IMR-90 (cell line): Measurements from ENCODE around the gene SLC5A10. TPM values are rescaled to one million over a fixed set of nuclear protein-coding genes. Genes with fewer than 3 reads are reported as not detected.

Experiments
- ATAC-seq: fragments of 200-7000 bp; cut with Tn5 transposase; 2 replicates; pipeline ENCODE4 v1.9.1; 2020; ENCODE audit warnings: low read depth, mild to moderate bottlenecking, moderate library complexity
- BruUV-seq: library from RNA; stranded (reverse); fragments of 400-500 nt; replicated peaks from 2 replicates; lab custom pipeline; 2021; lab: Mats Ljungman, UMichigan
- CTCF ChIA-PET: fragments of 300-600 bp; formaldehyde crosslinking; extraction: SDS; loops from one replicate; lab custom pipeline; 2021; ENCODE audit warnings: antibody characterized with exemption; lab: Yijun Ruan, JAX
- POLR2A ChIA-PET: fragments of 300-600 bp; sonication (Branson Sonifier 250); formaldehyde crosslinking; loops from one replicate; lab custom pipeline; 2022; ENCODE audit warnings: antibody characterized with exemption; ENCODE audit not compliant: unreplicated experiment; lab: Charles Lee
- DNase-seq: peaks from one replicate; pipeline ENCODE4 v3.0.0; 2013
- H2AFZ ChIP-seq: replicated peaks from 2 replicates; pipeline ENCODE3; 2013; ENCODE audit warnings: low read length, mild to moderate bottlenecking; ENCODE audit not compliant: poor library complexity
- H2AK5ac ChIP-seq: 2 replicates; pipeline ENCODE4 v1.6.1; 2013; ENCODE audit warnings: low read depth, low read length, inconsistent platforms
- H2AK9ac ChIP-seq: replicated peaks from 2 replicates; pipeline ENCODE3; 2013; ENCODE audit warnings: mild to moderate bottlenecking, low read depth, low read length, moderate library complexity; ENCODE audit not compliant: poor library complexity
- H2BK120ac ChIP-seq: 2 replicates; pipeline ENCODE4 v1.6.1; 2013; ENCODE audit warnings: low read depth, low read length, inconsistent platforms
- H2BK15ac ChIP-seq: 3 replicates; pipeline ENCODE4 v1.6.1; 2013; ENCODE audit warnings: low read depth, low read length, inconsistent platforms
- H2BK20ac ChIP-seq: 2 replicates; pipeline ENCODE4 v1.6.1; 2013; ENCODE audit warnings: low read depth, mild to moderate bottlenecking, inconsistent platforms, low read length, moderate library complexity
- H2BK5ac ChIP-seq: 2 replicates; pipeline ENCODE4 v1.6.1; 2013; ENCODE audit warnings: mild to moderate bottlenecking, low read depth, low read length, inconsistent platforms; ENCODE audit not compliant: poor library complexity, severe bottlenecking
- H3K14ac ChIP-seq: replicated peaks from 2 replicates; pipeline ENCODE4 v1.6.1; 2013; ENCODE audit warnings: low read depth, low read length, inconsistent platforms
- H3K18ac ChIP-seq: 2 replicates; pipeline ENCODE4 v1.6.1; 2013; ENCODE audit warnings: low read depth, low read length, control low read depth
- H3K23ac ChIP-seq: 2 replicates; pipeline ENCODE4 v1.6.1; 2013; ENCODE audit warnings: low read depth, low read length, inconsistent platforms
- H3K27ac ChIP-seq: 2 replicates; pipeline ENCODE4 v1.5.1; 2013; ENCODE audit warnings: mild to moderate bottlenecking, control low read depth, low read length; ENCODE audit not compliant: insufficient read depth
- H3K27me3 ChIP-seq: 2 replicates; pipeline ENCODE4 v1.6.1; 2013; ENCODE audit warnings: low read length; ENCODE audit not compliant: control insufficient read depth, insufficient read depth
- H3K36me3 ChIP-seq: 2 replicates; pipeline ENCODE4 v1.6.1; 2013; ENCODE audit warnings: low read length, mixed read lengths; ENCODE audit not compliant: control insufficient read depth, insufficient read depth
- H3K4ac ChIP-seq: 2 replicates; pipeline ENCODE4 v1.6.1; 2013; ENCODE audit warnings: low read depth, low read length, inconsistent platforms
- H3K4me1 ChIP-seq: 2 replicates; pipeline ENCODE4 v1.6.1; 2013; ENCODE audit warnings: low read length, mixed read lengths; ENCODE audit not compliant: control insufficient read depth, insufficient read depth
- H3K4me2 ChIP-seq: 2 replicates; pipeline ENCODE4 v1.6.1; 2013; ENCODE audit warnings: low read depth, mild to moderate bottlenecking, control low read depth, low read length, moderate library complexity
- H3K4me3 ChIP-seq: 2 replicates; pipeline ENCODE4 v1.5.1; 2013; ENCODE audit warnings: low read depth, mild to moderate bottlenecking, control low read depth, low read length, moderate library complexity; ENCODE audit not compliant: insufficient read depth
- H3K56ac ChIP-seq: 2 replicates; pipeline ENCODE4 v1.6.1; 2013; ENCODE audit warnings: low read length, inconsistent platforms; ENCODE audit not compliant: insufficient read depth; ENCODE audit errors: extremely low read depth
- H3K79me1 ChIP-seq, 2 experiments: 2 replicates each; pipeline ENCODE4 v1.6.1; 2013; ENCODE audit warnings: low read length in 2 of 2, inconsistent platforms in 1 of 2, low read depth in 1 of 2
- H3K9ac ChIP-seq: 2 replicates; pipeline ENCODE4 v1.6.1; 2013; ENCODE audit warnings: low read depth, low read length, control low read depth
- H3K9me1 ChIP-seq: 2 replicates; pipeline ENCODE4 v1.6.1; 2013; ENCODE audit warnings: low read length, inconsistent platforms; ENCODE audit not compliant: insufficient read depth
- H3K9me3 ChIP-seq: 2 replicates; pipeline ENCODE4 v1.6.1; 2013; ENCODE audit warnings: low read length; ENCODE audit not compliant: control insufficient read depth, insufficient read depth
- H4K20me1 ChIP-seq: 2 replicates; pipeline ENCODE4 v1.6.1; 2013; ENCODE audit warnings: low read length, inconsistent platforms; ENCODE audit not compliant: insufficient read depth
- H4K5ac ChIP-seq: 2 replicates; pipeline ENCODE4 v1.6.1; 2013; ENCODE audit warnings: mild to moderate bottlenecking, low read depth, low read length, control low read depth
- H4K8ac ChIP-seq, 2 experiments: 2 replicates each; pipeline ENCODE4 v1.6.1; 2013; ENCODE audit warnings: low read depth in 2 of 2, low read length in 2 of 2, control low read depth in 1 of 2, inconsistent platforms in 1 of 2
- H4K91ac ChIP-seq: 2 replicates; pipeline ENCODE4 v1.6.1; 2013; ENCODE audit warnings: low read depth, low read length, inconsistent platforms; ENCODE audit not compliant: insufficient read depth
- BHLHE40 ChIP-seq: fragments of 150-350 bp; IDR thresholded peaks from 2 replicates; pipeline ENCODE4 v1.6.1; 2016; ENCODE audit warnings: mild to moderate bottlenecking, low read depth, low read length
- CEBPB ChIP-seq: IDR thresholded peaks from 2 replicates; pipeline ENCODE4 v1.6.1; 2012; ENCODE audit warnings: low read depth, low read length, improper control_type of control experiment
- FOS ChIP-seq: fragments of 150-350 bp; IDR thresholded peaks from 2 replicates; pipeline ENCODE4 v1.6.1; 2016; ENCODE audit warnings: low read depth, low read length
- MXI1 ChIP-seq: IDR thresholded peaks from 2 replicates; pipeline ENCODE4 v1.6.1; 2012; ENCODE audit warnings: low read depth, mild to moderate bottlenecking, low read length, moderate library complexity, borderline replicate concordance
- POLR2A ChIP-seq: IDR thresholded peaks from 2 replicates; pipeline ENCODE4 v1.6.1; 2012; ENCODE audit warnings: mild to moderate bottlenecking, low read depth, low read length
- RAD21 ChIP-seq: IDR thresholded peaks from 2 replicates; pipeline ENCODE4 v1.6.1; 2012; ENCODE audit warnings: low read length, improper control_type of control experiment
- RFX5 ChIP-seq: IDR thresholded peaks from 2 replicates; pipeline ENCODE4 v1.8.0; 2012; ENCODE audit warnings: low read depth, mild to moderate bottlenecking, low read length, moderate library complexity
- USF2 ChIP-seq: fragments of 150-350 bp; IDR thresholded peaks from 2 replicates; pipeline ENCODE4 v1.6.1; 2017; ENCODE audit warnings: mild to moderate bottlenecking, antibody characterized with exemption, low read length, low read depth
- WGBS, 2 experiments: methylation state at CpG; one replicate each; pipeline versions ENCODE4 v1.1.5 to v1.1.7; 2013; ENCODE audit warnings: missing lambda C conversion rate in 2 of 2; ENCODE audit not compliant: insufficient read length in 1 of 2; ENCODE audit errors: extremely low coverage in 2 of 2; 5-methylcytosine and 5-hydroxymethylcytosine counted together
- dilution Hi-C: fragments of 300-500 bp; cut with HindIII; formaldehyde crosslinking; loops from one replicate; pipeline ENCODE4 v1.14.3; 2018; ENCODE audit warnings: low sequenced_read_pairs; ENCODE audit not compliant: unreplicated experiment
- in situ Hi-C: fragments of 300-500 bp; cut with MboI; formaldehyde crosslinking; loops from 3 replicates; pipeline ENCODE4 v1.14.3; 2019; ENCODE audit warnings: low sequenced_read_pairs, inconsistent platforms, mixed read lengths
- intact Hi-C: fragments of 100-400 bp; cut with micrococcal nuclease; formaldehyde crosslinking; loops from 2 replicates; pipeline ENCODE4 v1.10.0; 2022
- polyA plus RNA-seq, 3 experiments: library from polyadenylated mRNA; depleted of rRNA; stranded (reverse); fragments of >200 nt; gene quantifications; 2 replicates each; pipeline ENCODE4 v1.2.3, GENCODE V29; 2012; ENCODE audit warnings: low replicate concordance in 1 of 3
- total RNA-seq: library from RNA; depleted of rRNA; stranded (reverse); fragments of >200 nt; gene quantifications from 2 replicates; pipeline ENCODE4 v1.2.3, GENCODE V29; 2012

SLC5A10 gene
- total and polyA plus RNA-seq, 2 of the 4 experiments (the other 2 are of a cell fraction), result not detected

- no CpG with 5 or more reads among the region's 12 CpGs for WGBS, 2 experiments
- TF ChIP-seq CEBPB, result no peak
- TF ChIP-seq FOS, result no peak
- no peak for TF ChIP-seq BHLHE40
- no peak for TF ChIP-seq USF2
- TF ChIP-seq POLR2A, result no peak
- no peak for TF ChIP-seq RFX5
- no peak for TF ChIP-seq MXI1
- no peak for TF ChIP-seq RAD21
- no peaks in the 10 kb centered on the region for H3K36me3 ChIP-seq
- CTCF ChIA-PET, result no interaction called here
- no peak overlapping the region for H3K4me3 ChIP-seq
- POLR2A ChIA-PET, result no interaction called here
- no peaks in the 10 kb centered on the region; a peak in 1 of 4 replicates for H3K79me1 ChIP-seq
- H3K14ac ChIP-seq, result no peak overlapping the region
- no peak overlapping the region for H4K8ac ChIP-seq
- no peak overlapping the region for H3K56ac ChIP-seq
- H3K27me3 ChIP-seq, result no peaks in the 10 kb centered on the region
- peak overlapping the region; percentile 65 for H2AK9ac ChIP-seq
- H2AK5ac ChIP-seq, result no peak overlapping the region
- H3K23ac ChIP-seq, result no peak overlapping the region
- no TSS peak for BruUV-seq
- H3K18ac ChIP-seq, result no peak overlapping the region
- no peak overlapping the region for H4K91ac ChIP-seq
- no peak overlapping the region for H3K9ac ChIP-seq
- dilution Hi-C loops (no loop called here), in situ Hi-C loops (no loop called here), intact Hi-C loops (no loop called here)
- H3K4me1 ChIP-seq, result peaks cover 5% of the 10 kb centered on the region
- no peak overlapping the region for H4K5ac ChIP-seq
- no peak overlapping the region for H3K4me2 ChIP-seq
- no peak overlapping the region for H3K4ac ChIP-seq
- no peak overlapping the region for H2BK15ac ChIP-seq
- ATAC-seq (no peak), DNase-seq (no peak)
- H2BK20ac ChIP-seq, result no peak overlapping the region
- H3K9me1 ChIP-seq, result peaks cover 11% of the 10 kb centered on the region
- H2AFZ ChIP-seq, result no peak overlapping the region
- no peaks in the 10 kb centered on the region for H3K9me3 ChIP-seq
- no peak overlapping the region for H2BK120ac ChIP-seq
- H4K20me1 ChIP-seq, result no peaks in the 10 kb centered on the region
- no peak overlapping the region for H2BK5ac ChIP-seq
- no peak overlapping the region for H3K27ac ChIP-seq
Observed at GRCh38 chr17:19013226-19013625, 61.3 kb downstream of the SLC5A10 start.
